Measurements from ENCODE around the gene MAP1S. TPM values are rescaled to one million over a fixed set of nuclear protein-coding genes. Genes with fewer than 3 reads are reported as not detected.

Gene MAP1S
- total RNA-seq, 3 donors from 2014 or later = 11.2 to 17.4 (median 15.4) TPM

- Histone ChIP-seq H3K27ac (no peak overlapping the region), H3K9me3 (no peaks in the 10 kb centered on the region), H3K4me3 (no peak overlapping the region), H3K27me3 (peaks cover 0 to 44% of the 10 kb centered on the region in 2 donors), H3K36me3 (no peaks in the 10 kb centered on the region), H3K4me1 (no peaks in the 10 kb centered on the region)
- no peak for DNase-seq (ENCODE audit: low spot score in 2 of 2)
- TF ChIP-seq POLR2A (IDR thresholded peaks at IDR 0.05) = no peak
- TF ChIP-seq POLR2AphosphoS5 (IDR thresholded peaks at IDR 0.05) = no peak
- no peak for TF ChIP-seq CTCF (IDR thresholded peaks at IDR 0.05)
- intact Hi-C loops (cut with DNase I; ENCODE audit: low total_unique reads) = no loop called here
Observed at GRCh38 chr19:17677002-17677401, 42.3 kb upstream of the MAP1S start.

GRCh38 chr19:17678836-17679235 is 40.4 kb upstream of the MAP1S start:
- H3K27ac ChIP-seq = no peak overlapping the region
- H3K4me3 ChIP-seq = no peak overlapping the region
- DNase-seq (ENCODE audit: low spot score in 2 of 2) = no peak
- TF ChIP-seq POLR2A (IDR thresholded peaks at IDR 0.05) = no peak
- TF ChIP-seq CTCF (IDR thresholded peaks at IDR 0.05) = no peak
- TF ChIP-seq POLR2AphosphoS5 (IDR thresholded peaks at IDR 0.05) = no peak
- H3K27me3 ChIP-seq = peaks cover 0 to 63% of the 10 kb centered on the region in 2 donors
- no peaks in the 10 kb centered on the region for H3K4me1 ChIP-seq
- no peaks in the 10 kb centered on the region for H3K36me3 ChIP-seq
- H3K9me3 ChIP-seq = no peaks in the 10 kb centered on the region
- intact Hi-C loops (cut with DNase I; ENCODE audit: low total_unique reads) = no loop called here

- TF ChIP-seq POLR2A (IDR thresholded peaks at IDR 0.05) (no peak), CTCF (IDR thresholded peaks at IDR 0.05) (no peak), POLR2AphosphoS5 (IDR thresholded peaks at IDR 0.05) (no peak)
- peak overlapping the region in 2 of 3 donors; percentile 12 to 48 for H3K4me3 ChIP-seq
- H3K27me3 ChIP-seq = peaks cover 0 to 71% of the 10 kb centered on the region in 2 donors
- DNase-seq (ENCODE audit: low spot score in 2 of 2) = no peak
- peak overlapping the region in 1 of 2 donors; percentile 38 for H3K27ac ChIP-seq
- intact Hi-C loops (cut with DNase I; ENCODE audit: low total_unique reads) = no loop called here
- no peaks in the 10 kb centered on the region for H3K4me1 ChIP-seq
- H3K9me3 ChIP-seq = no peaks in the 10 kb centered on the region
- no peaks in the 10 kb centered on the region for H3K36me3 ChIP-seq
Observed at GRCh38 chr19:17679526-17680229, 39.6 kb upstream of the MAP1S start.

- TF ChIP-seq POLR2A (IDR thresholded peaks at IDR 0.05) (no peak), POLR2AphosphoS5 (IDR thresholded peaks at IDR 0.05) (peak in 2 of 3 donors; percentile 58 to 67)
- no peaks in the 10 kb centered on the region for H3K4me1 ChIP-seq
- peak in 1 of 2 donors; percentile 20 for DNase-seq (ENCODE audit: low spot score in 2 of 2)
- H3K9me3 ChIP-seq = no peaks in the 10 kb centered on the region
- intact Hi-C loops (cut with DNase I; ENCODE audit: low total_unique reads) = no loop called here
- peaks cover 0 to 77% of the 10 kb centered on the region in 2 donors for H3K27me3 ChIP-seq
- no peaks in the 10 kb centered on the region for H3K36me3 ChIP-seq
- peak overlapping the region in 2 of 3 donors; percentile 12 to 48 for H3K4me3 ChIP-seq
- peak overlapping the region in 1 of 2 donors; percentile 38 for H3K27ac ChIP-seq
Observed at GRCh38 chr19:17680230-17680722, 39.0 kb upstream of the MAP1S start.

GRCh38 chr19:17681505-17682125 is 37.7 kb upstream of the MAP1S start:
- Histone ChIP-seq H3K27ac (no peak overlapping the region), H3K9me3 (no peaks in the 10 kb centered on the region), H3K4me1 (no peaks in the 10 kb centered on the region), H3K36me3 (no peaks in the 10 kb centered on the region), H3K27me3 (peaks cover 1 to 86% of the 10 kb centered on the region in 2 donors), H3K4me3 (no peak overlapping the region)
- TF ChIP-seq CTCF (IDR thresholded peaks at IDR 0.05) (no peak), POLR2A (IDR thresholded peaks at IDR 0.05) (no peak)
- no peak for DNase-seq (ENCODE audit: low spot score in 2 of 2)
- intact Hi-C loops (cut with DNase I; ENCODE audit: low total_unique reads) = no loop called here
